Measurements from ENCODE around the gene NRCAM. TPM values are rescaled to one million over a fixed set of nuclear protein-coding genes. Genes with fewer than 3 reads are reported as not detected.

The NRCAM gene
- total and polyA plus RNA-seq, 10 of the 15 experiments (the other 5 are each of a cell fraction or from before 2014, with no cell fraction given), result 0.30 to 2.0 (median 1.0) TPM

- Histone ChIP-seq H3K79me2 (ENCODE audit: control insufficient read depth, insufficient read depth, low read length) (no peaks in the 10 kb centered on the region), H2AFZ (ENCODE audit: control insufficient read depth, low read depth, low read length) (no peak overlapping the region), H3K4me3 (no peak overlapping the region), H3K27me3 (replicated peaks in 1 of 2; ENCODE audit: control insufficient read depth in 2 of 2, insufficient read depth in 2 of 2, low read length in 1 of 2) (no peaks in the 10 kb centered on the region), H3K4me2 (ENCODE audit: control insufficient read depth, insufficient read depth) (no peak overlapping the region), H3K9me3 (replicated peaks; ENCODE audit: control insufficient read depth, insufficient read depth, low read length) (no peaks in the 10 kb centered on the region; the same call in 2 of the 3 replicates), H3K9ac (ENCODE audit: control insufficient read depth, insufficient read depth, low read length) (no peak overlapping the region), H4K20me1 (ENCODE audit: control insufficient read depth, insufficient read depth) (no peaks in the 10 kb centered on the region), H3K36me3 (ENCODE audit: control insufficient read depth in 2 of 2, insufficient read depth in 2 of 2, low read length in 1 of 2) (no peaks in the 10 kb centered on the region), H3K27ac (ENCODE audit: control insufficient read depth, insufficient read depth) (no peak overlapping the region), H3K4me1 (ENCODE audit: control insufficient read depth, insufficient read depth, low read length) (peaks cover 3% of the 10 kb centered on the region; the same call in 1 of the 2 replicates)
- CTCF ChIA-PET, result no interaction called here
- intact Hi-C loops (cut with micrococcal nuclease; ENCODE audit: unreplicated experiment) (no loop called here), in situ Hi-C loops (cut with MboI) (no loop called here)
- DNase-seq (ENCODE audit: low read depth, low spot score), result no peak
- SMC1A ChIA-PET (ENCODE audit: uncharacterized antibody, unreplicated experiment), result interaction anchor here (2.4 kb wide), 1 partner anchor 10 kb away, joined by 6 read pairs; no protein-coding TSS in a partner anchor
- FAIRE-seq, result no peak
- RAD21 ChIA-PET (ENCODE audit: unreplicated experiment), result interaction anchor here (0.6 kb wide), 1 partner anchor 247 kb away, joined by 4 read pairs; no protein-coding TSS in a partner anchor
- POLR2A ChIA-PET, result no interaction called here
- no peak for TF ChIP-seq RCOR1 (conservative IDR thresholded peaks at IDR 0.05; ENCODE audit: low read depth, low read length)
- no peak for TF ChIP-seq GATAD2B (conservative IDR thresholded peaks at IDR 0.05; ENCODE audit: low read depth)
- TF ChIP-seq HSF1 (IDR thresholded peaks at IDR 0.05; ENCODE audit: low read depth, low read length), result no peak
- TF ChIP-seq BCL11A (IDR thresholded peaks at IDR 0.05; ENCODE audit: low read depth, low read length), result no peak
- TF ChIP-seq RB1 (IDR thresholded peaks at IDR 0.05; ENCODE audit: borderline replicate concordance), result no peak
- no peak for TF ChIP-seq SREBF2 (IDR thresholded peaks at IDR 0.05; ENCODE audit: low read length)
- no peak for TF ChIP-seq CEBPZ (IDR thresholded peaks at IDR 0.05; ENCODE audit: low read depth, low read length)
- WGBS (ENCODE audit: insufficient coverage, insufficient replicate concordance, low lambda C conversion rate, missing lambda C conversion rate), result no CpG with 5 or more reads among the region's 1 CpG
- no TSS peak for BruUV-seq (replicated peaks)
- no peak for ATAC-seq
Observed at GRCh38 chr7:108200326-108200725, 255.9 kb downstream of the NRCAM start.
